ENCODE data around the gene PSMC3IP. TPM values are rescaled to one million over a fixed set of nuclear protein-coding genes. Genes with fewer than 3 reads are reported as not detected.
"Not testable (repeated sequence)": the region's sequence is repeated elsewhere in the genome, so short reads cannot be mapped to it uniquely, and the experiment has no call there.

PSMC3IP gene
- total RNA-seq, 4 donors from 2014 or later, result 4.0 to 6.8 (median 4.8) TPM

DNA sequence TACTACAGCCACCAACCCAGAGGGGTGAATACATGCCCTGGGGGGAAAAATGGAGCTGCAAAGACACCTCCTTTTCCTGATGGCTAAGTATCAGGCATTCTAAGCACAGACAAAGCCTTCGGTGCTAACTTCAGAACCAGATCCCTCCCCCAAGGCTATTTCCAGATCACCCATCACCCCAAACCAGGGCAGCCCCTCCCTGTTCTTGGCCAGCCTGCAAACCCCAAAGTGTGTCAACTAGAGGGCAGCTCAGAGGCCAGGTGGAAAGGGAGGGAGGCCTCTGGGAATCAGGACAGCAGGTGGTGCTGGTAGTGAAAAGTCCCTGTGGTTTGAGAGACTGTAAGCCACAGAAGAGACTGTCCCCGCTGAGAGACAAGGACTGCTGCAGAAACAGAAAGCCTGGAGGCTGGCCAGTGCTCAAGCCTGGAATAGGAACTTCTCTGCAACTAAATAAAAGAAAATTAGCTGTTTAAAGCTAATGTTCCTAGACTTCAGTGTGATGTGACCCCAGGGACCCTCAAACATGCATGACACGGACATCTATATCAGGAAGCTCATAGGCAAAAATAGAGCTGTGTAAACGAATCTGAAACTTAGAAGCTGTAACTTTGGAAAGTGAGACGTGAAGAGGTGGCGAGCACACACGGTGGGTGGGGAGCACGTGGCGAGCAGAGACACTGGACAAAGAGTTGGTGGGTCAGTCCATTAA is 41.1 kb upstream of the PSMC3IP start:
- Histone ChIP-seq H3K27me3 (no peaks in the 10 kb centered on the region), H3K36me3 (peaks cover 0 to 28% of the 10 kb centered on the region in 2 donors), H3K27ac (peak overlapping the region in 3 of 4 donors; percentile 24 to 54 (median 44)), H3K4me3 (no peak overlapping the region), H3K4me1 (peaks cover 0 to 16% (median 9%) of the 10 kb centered on the region in 3 donors), H3K9me3 (no peaks in the 10 kb centered on the region)
- WGBS, 2 donors (ENCODE audit: low coverage in 1 of 2), result 35 to 45% methylated on average over 9 of the region's 9 CpGs
- TF ChIP-seq POLR2A (IDR thresholded peaks at IDR 0.05), result no peak
- TF ChIP-seq, protein P1, sequence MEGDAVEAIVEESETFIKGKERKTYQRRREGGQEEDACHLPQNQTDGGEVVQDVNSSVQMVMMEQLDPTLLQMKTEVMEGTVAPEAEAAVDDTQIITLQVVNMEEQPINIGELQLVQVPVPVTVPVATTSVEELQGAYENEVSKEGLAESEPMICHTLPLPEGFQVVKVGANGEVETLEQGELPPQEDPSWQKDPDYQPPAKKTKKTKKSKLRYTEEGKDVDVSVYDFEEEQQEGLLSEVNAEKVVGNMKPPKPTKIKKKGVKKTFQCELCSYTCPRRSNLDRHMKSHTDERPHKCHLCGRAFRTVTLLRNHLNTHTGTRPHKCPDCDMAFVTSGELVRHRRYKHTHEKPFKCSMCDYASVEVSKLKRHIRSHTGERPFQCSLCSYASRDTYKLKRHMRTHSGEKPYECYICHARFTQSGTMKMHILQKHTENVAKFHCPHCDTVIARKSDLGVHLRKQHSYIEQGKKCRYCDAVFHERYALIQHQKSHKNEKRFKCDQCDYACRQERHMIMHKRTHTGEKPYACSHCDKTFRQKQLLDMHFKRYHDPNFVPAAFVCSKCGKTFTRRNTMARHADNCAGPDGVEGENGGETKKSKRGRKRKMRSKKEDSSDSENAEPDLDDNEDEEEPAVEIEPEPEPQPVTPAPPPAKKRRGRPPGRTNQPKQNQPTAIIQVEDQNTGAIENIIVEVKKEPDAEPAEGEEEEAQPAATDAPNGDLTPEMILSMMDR (IDR thresholded peaks at IDR 0.05), result peak in 2 of 4 experiments; percentile 19 to 42
- ATAC-seq, result peak; percentile 53

DNA sequence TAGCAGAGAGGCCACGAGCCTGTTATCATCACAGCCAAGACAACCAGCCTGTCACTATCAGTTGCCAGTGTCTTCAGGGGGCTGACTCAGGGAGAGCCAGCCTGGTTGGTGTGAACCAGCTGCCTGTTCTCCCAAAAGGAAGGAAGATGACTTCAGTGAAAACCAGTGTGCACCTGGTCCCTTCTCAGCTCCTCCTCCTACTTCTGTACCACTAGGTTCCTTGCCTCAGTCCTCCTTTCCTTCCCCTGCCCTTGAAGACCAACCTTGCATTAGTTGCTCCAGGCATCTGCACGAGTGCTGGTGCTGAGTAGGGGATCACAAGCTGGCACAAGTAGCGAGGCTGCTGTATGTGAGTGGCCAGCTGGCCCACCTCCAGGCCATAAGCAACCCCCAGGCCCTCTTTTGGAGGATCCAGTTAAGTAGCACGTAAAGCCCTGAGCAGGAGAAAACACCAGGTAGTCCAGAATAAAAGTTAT is 40.5 kb upstream of the PSMC3IP start:
- H3K36me3 ChIP-seq, result peaks cover 0 to 34% of the 10 kb centered on the region in 2 donors
- ATAC-seq, result no peak
- TF ChIP-seq EP300 (IDR thresholded peaks at IDR 0.05), result no peak
- TF ChIP-seq, protein P1 (IDR thresholded peaks at IDR 0.05), result no peak
- TF ChIP-seq POLR2AphosphoS5 (IDR thresholded peaks at IDR 0.05), result no peak
- TF ChIP-seq POLR2A (IDR thresholded peaks at IDR 0.05), result no peak

DNA sequence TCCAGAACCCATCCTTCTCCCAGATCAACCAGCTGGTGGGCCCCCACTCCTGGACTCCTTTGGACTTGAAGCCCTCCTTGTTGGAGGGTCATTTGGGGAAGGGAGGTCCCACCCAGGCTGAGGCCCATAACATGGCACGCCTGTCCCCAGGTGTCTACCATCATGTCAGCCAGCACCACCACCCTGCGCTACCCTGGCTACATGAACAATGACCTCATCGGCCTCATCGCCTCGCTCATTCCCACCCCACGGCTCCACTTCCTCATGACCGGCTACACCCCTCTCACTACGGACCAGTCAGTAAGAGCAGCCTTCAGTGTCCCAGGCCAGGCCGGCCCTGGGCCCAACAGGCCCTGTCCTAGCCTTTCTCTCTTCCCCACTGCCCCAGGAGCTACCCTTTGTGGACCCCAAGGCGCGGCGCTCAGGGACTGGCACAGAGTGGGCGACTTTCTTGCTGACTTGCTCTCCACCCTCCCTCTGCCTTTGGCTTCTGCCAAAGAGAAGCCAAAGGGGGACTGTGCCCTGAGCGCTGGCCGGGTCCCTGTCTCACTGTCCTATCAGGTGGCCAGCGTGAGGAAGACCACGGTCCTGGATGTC is 36.3 kb upstream of the PSMC3IP start:
- no peak for ATAC-seq
- no peak overlapping the region for H3K4me3 ChIP-seq
- 79 to 80% methylated on average over 2 to 3 of the region's 17 CpGs for WGBS, 2 donors (ENCODE audit: low coverage in 1 of 2)

More for the DNA sequence above, 40.5 kb upstream of the PSMC3IP start:
- no peaks in the 10 kb centered on the region for H3K27me3 ChIP-seq
- peaks cover 0 to 16% (median 9%) of the 10 kb centered on the region in 3 donors for H3K4me1 ChIP-seq
- no peak overlapping the region for H3K4me3 ChIP-seq
- H3K27ac ChIP-seq, result peak overlapping the region in 3 of 4 donors; percentile 24 to 54 (median 44)
- no peaks in the 10 kb centered on the region for H3K9me3 ChIP-seq
- 41% methylated on average over 4 of the region's 4 CpGs; no CpG with 5 or more reads in 1 of the 2 donors for WGBS, 2 donors (ENCODE audit: low coverage in 1 of 2)

DNA sequence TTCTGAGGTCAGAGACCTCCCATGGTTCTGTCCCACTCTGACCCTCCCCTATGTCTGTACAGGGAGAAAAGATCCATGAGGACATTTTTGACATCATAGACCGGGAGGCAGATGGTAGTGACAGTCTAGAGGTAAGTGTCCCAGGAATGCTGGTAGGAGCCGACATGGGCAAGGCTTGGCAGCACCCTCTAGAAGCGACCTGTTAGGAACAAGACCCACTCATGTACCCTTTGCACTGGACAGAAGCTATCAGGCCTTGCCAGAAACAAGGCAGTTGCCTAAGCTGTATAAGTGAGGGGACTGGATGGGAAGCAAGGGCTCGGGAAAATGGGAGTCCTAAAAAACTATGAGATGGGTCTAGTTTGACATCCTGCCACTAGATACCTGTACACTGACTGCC is 34.5 kb upstream of the PSMC3IP start:
- H3K27ac ChIP-seq, result no peak overlapping the region
- TF ChIP-seq, protein P1 (IDR thresholded peaks at IDR 0.05), result no peak
- H3K27me3 ChIP-seq, result no peaks in the 10 kb centered on the region
- ATAC-seq, result no peak
- 85 to 86% methylated on average over 2 to 4 of the region's 4 CpGs for WGBS, 2 donors (ENCODE audit: low coverage in 1 of 2)
- peaks cover 2 to 26% (median 6%) of the 10 kb centered on the region in 3 donors for H3K4me1 ChIP-seq
- peaks cover 0 to 51% of the 10 kb centered on the region in 2 donors for H3K36me3 ChIP-seq
- H3K4me3 ChIP-seq, result no peak overlapping the region
- H3K9me3 ChIP-seq, result no peaks in the 10 kb centered on the region

More for the DNA sequence above, 36.3 kb upstream of the PSMC3IP start:
- Histone ChIP-seq H3K36me3 (peaks cover 0 to 51% of the 10 kb centered on the region in 2 donors), H3K4me1 (peaks cover 0 to 24% (median 9%) of the 10 kb centered on the region in 3 donors), H3K27ac (no peak overlapping the region), H3K27me3 (no peaks in the 10 kb centered on the region), H3K9me3 (no peaks in the 10 kb centered on the region)
- TF ChIP-seq, protein P1 (IDR thresholded peaks at IDR 0.05), result no peak
- TF ChIP-seq POLR2AphosphoS5 (IDR thresholded peaks at IDR 0.05), result no peak
- no peak for TF ChIP-seq EP300 (IDR thresholded peaks at IDR 0.05)
- no peak for TF ChIP-seq POLR2A (IDR thresholded peaks at IDR 0.05)

DNA sequence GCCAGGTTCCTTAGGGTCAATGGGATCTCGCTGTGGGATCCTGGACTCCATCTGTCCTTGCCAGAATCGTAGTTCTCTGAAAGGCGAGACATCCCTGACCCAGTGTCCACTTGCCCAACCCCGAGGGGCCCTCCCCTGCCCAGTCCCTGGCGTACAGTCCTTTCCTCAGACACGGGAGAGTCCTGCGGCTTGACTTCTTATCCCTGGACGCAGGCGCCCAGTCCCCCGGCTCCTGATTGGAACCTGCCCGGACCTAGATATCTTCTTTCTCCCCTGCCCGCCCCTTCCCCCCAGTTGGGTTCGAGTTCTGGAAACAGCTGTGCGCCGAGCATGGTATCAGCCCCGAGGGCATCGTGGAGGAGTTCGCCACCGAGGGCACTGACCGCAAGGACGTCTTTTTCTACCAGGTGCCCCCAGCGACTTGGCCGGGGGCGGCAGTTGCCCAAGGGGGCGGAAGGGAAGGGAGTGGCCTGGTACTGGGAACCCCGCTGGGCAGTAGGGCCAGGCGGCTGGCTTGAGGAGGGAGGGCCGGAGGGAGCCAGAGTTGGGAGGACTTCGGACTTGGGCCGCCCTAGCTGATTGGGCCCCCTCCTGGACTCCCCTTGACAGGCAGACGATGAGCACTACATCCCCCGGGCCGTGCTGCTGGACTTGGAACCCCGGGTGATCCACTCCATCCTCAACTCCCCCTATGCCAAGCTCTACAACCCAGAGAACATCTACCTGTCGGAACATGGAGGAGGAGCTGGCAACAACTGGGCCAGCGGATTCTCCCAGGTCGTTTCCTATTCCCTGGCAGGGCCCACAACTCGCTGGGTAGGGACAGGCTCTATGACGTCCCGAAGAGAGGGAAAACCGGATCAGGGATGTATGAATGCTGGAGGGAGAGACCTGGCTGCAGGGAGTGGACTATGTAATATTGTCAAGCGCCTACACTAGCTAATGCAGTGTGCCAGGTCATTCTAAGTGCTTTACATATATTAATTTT is 32.6 kb upstream of the PSMC3IP start:
- Histone ChIP-seq H3K4me1 (peaks cover 6 to 45% (median 16%) of the 10 kb centered on the region in 3 donors), H3K4me3 (peak overlapping the region; percentile 38 to 79), H3K27ac (peak overlapping the region; percentile 54 to 95 (median 94)), H3K36me3 (peaks cover 0 to 39% of the 10 kb centered on the region in 2 donors)
- not testable (repeated sequence) for H3K27me3 ChIP-seq, H3K9me3 ChIP-seq
- 21 to 53% methylated on average over 5 to 7 of the region's 42 CpGs for WGBS, 2 donors (ENCODE audit: low coverage in 1 of 2)
- ATAC-seq, result peak; percentile 50

All from gastroesophageal sphincter (tissue), 4 donors.